Esophagus squamous epithelium (tissue), 5 donors: ENCODE data around the gene VSX1. TPM values are rescaled to one million over a fixed set of nuclear protein-coding genes. Genes with fewer than 3 reads are reported as not detected.

Source experiments
- DNase-seq: peaks from one replicate; lab custom pipeline; 2025; lab: John Stamatoyannopoulos, UW
- H3K27ac ChIP-seq, 4 donors: fragments of 200-600 bp; sonication (generic); one replicate each; pipeline ENCODE4 v1.5.1; 2016 to 2019; ENCODE audit warnings: mild to moderate bottlenecking in 1 of 4
- H3K27me3 ChIP-seq, 4 donors: fragments of 200-600 bp; sonication (generic); 1 replicate in 3 of 4; 2 replicates in 1 of 4; pipeline versions ENCODE4 v1.5.1 to v1.6.0; 2017 to 2021; ENCODE audit warnings: antibody characterized with exemption in 1 of 4
- H3K36me3 ChIP-seq, 3 donors: fragments of 200-600 bp; sonication (generic); one replicate each; pipeline ENCODE4 v1.5.1; 2016 to 2019
- H3K4me1 ChIP-seq, 3 donors: fragments of 200-600 bp; sonication (generic); one replicate each; pipeline ENCODE4 v1.5.1; 2017 to 2019
- H3K4me3 ChIP-seq, 4 donors: fragments of 200-600 bp; sonication (generic); 1 replicate in 3 of 4; 2 replicates in 1 of 4; pipeline ENCODE4 v1.5.1; 2016 to 2019; ENCODE audit warnings: mild to moderate bottlenecking in 2 of 4, moderate library complexity in 1 of 4
- H3K9me3 ChIP-seq, 3 donors: fragments of 200-600 bp; sonication (generic); one replicate each; pipeline ENCODE4 v1.5.1; 2016 to 2019
- CTCF ChIP-seq, 6 experiments: fragments of 450-650 bp in 4 of 6; fragments of 200-600 bp in 2 of 6; sonication (generic) in 2 of 6; IDR thresholded peaks; one replicate each; pipeline ENCODE4 v1.5.1; 2016 to 2019; ENCODE audit warnings: antibody characterized with exemption in 6 of 6, mild to moderate bottlenecking in 4 of 6, moderate library complexity in 4 of 6
- POLR2A ChIP-seq, 4 donors: fragments of 450-650 bp; IDR thresholded peaks; one replicate each; pipeline ENCODE4 v1.6.1; 2017; ENCODE audit warnings: antibody characterized with exemption in 4 of 4, mild to moderate bottlenecking in 4 of 4, moderate library complexity in 3 of 4
- WGBS, 2 donors: methylation state at CpG; one replicate each; pipeline ENCODE4 v1.1.5; 2018; 5-methylcytosine and 5-hydroxymethylcytosine counted together
- intact Hi-C: fragments of 100-400 bp; cut with DNase I; formaldehyde crosslinking; loops from one replicate; pipeline ENCODE4 v1.15.0; 2022
- total RNA-seq, 4 donors: library from RNA; depleted of rRNA; stranded (reverse); fragments of >200 nt; gene quantifications; one replicate each; pipeline ENCODE4 v1.1.0, GENCODE V29; 2016
- donor health status: DM: yes; HTN: yes; CAD: no.

The VSX1 gene
- total RNA-seq, 4 donors from 2014 or later = not detected

DNA sequence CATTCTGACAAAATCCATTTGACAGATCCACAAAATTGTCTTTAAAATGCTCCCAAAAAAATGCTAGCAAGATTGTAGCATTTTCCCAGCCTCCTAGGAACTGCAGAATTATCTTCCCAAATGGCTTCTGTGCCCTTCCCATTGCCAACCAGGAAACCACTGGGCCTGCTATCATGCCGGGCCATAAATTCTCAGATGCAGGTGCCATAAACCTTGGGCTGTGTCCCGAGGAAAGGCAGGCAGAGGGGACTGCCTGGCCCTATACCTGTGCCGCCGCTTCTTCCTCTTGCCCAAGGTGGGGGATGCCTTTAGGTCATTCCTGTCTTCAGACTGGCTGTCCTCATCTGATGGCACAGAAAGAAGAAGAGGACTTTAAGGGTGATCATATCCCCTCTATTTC, 2.8 kb downstream of the VSX1 start:
- intact Hi-C loops = loop anchor here (10.0 kb wide), 1 partner anchor 96 kb away; no protein-coding TSS in a partner anchor
- peaks cover 6 to 98% (median 44%) of the 10 kb centered on the region in 4 donors for H3K27me3 ChIP-seq
- H3K27ac ChIP-seq = no peak overlapping the region
- no peaks in the 10 kb centered on the region for H3K9me3 ChIP-seq
- DNase-seq = no peak
- TF ChIP-seq POLR2A (IDR thresholded peaks at IDR 0.05) (no peak), CTCF (IDR thresholded peaks at IDR 0.05) (no peak)
- H3K36me3 ChIP-seq = no peaks in the 10 kb centered on the region
- no peak overlapping the region for H3K4me3 ChIP-seq
- H3K4me1 ChIP-seq = peaks cover 16 to 44% (median 22%) of the 10 kb centered on the region in 3 donors
- 69 to 82% methylated on average over 4 of the region's 4 CpGs for WGBS, 2 donors

DNA sequence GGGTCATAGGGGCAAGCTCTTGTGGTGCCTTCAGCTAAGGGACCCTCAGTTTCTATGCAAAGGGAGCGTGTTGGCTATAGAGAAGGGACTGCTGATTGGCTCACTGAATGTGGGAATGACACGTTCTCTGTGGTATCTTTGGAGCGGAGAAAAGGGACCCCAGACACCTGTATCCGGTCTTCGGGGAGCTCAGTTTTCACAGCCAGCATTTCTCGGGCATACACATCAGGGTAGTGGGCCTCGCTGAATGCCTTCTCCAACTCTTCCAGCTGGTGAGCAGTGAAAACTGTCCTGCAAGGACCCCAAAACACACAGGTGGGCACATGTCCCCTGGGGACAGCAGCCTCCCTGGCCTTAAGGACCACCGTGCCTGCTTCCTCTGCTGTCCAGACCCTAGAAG, 3.3 kb downstream of the VSX1 start:
- WGBS, 2 donors = 83% methylated on average over 5 to 8 of the region's 8 CpGs
- intact Hi-C loops = loop anchor here (10.0 kb wide), 1 partner anchor 96 kb away; no protein-coding TSS in a partner anchor
- peaks cover 1 to 97% (median 41%) of the 10 kb centered on the region in 4 donors for H3K27me3 ChIP-seq

GRCh38 chr20:25077610-25078169, 4.3 kb downstream of the VSX1 start:
- DNase-seq = no peak
- Histone ChIP-seq H3K4me1 (peaks cover 10 to 31% (median 14%) of the 10 kb centered on the region in 3 donors), H3K4me3 (peak overlapping the region in 3 of 4 donors; percentile 27 to 52 (median 31)), H3K36me3 (no peaks in the 10 kb centered on the region), H3K9me3 (no peaks in the 10 kb centered on the region), H3K27ac (no peak overlapping the region), H3K27me3 (peaks cover 0 to 95% (median 36%) of the 10 kb centered on the region in 4 donors)
- TF ChIP-seq CTCF (IDR thresholded peaks at IDR 0.05) (no peak), POLR2A (IDR thresholded peaks at IDR 0.05) (no peak)
- 1 to 15% methylated on average over 10 to 17 of the region's 38 CpGs for WGBS, 2 donors
- intact Hi-C loops = loop anchor here (10.0 kb wide), 1 partner anchor 97 kb away; no protein-coding TSS in a partner anchor

More for the DNA sequence above, 3.3 kb downstream of the VSX1 start:
- Histone ChIP-seq H3K4me1 (peaks cover 11 to 39% (median 17%) of the 10 kb centered on the region in 3 donors), H3K4me3 (no peak overlapping the region), H3K36me3 (no peaks in the 10 kb centered on the region), H3K9me3 (no peaks in the 10 kb centered on the region), H3K27ac (no peak overlapping the region)
- TF ChIP-seq POLR2A (IDR thresholded peaks at IDR 0.05) (no peak), CTCF (IDR thresholded peaks at IDR 0.05) (no peak)
- DNase-seq = no peak

DNA sequence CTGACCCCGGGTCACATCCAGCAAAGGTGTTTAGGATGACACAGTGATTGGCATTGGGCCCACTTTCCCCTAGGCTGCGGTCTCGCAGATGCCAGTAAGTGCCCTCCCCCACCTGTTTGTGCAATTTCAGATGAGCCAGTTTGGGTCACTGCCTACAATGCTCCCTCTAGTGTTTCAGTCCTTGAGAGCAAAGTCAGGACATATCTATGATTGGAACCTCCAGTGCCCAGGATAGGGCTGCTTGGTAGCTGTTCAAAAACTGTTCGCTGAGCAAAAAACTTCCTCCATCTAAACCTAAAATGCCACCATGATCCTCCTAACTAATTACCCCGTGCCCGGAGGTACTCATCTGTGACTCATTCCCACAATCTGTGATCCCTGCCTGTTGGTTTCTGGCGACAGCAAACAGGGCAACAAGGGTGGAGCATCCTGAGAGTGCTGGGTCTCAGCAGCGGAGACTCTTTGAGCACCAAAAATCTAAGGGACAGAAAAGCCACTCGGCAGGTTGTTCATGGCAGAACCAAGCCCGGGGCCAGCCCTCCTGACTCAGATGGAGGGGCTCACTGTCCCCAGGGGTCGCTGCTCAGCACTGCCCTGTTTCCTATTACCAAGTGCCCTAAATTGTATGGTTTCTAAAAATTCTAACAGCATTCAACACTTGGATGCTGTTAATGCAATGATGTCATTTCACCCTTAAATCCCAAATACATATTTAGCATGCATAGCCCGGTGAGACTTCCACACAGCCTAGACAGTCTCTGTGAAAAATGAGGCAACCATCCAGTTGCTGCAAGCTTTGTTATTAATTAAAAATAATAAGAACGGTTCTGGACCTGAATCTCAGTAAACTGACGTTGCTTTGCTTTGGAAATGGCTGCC, 5.0 kb downstream of the VSX1 start:
- Histone ChIP-seq H3K4me1 (peaks cover 10 to 29% (median 14%) of the 10 kb centered on the region in 3 donors), H3K36me3 (no peaks in the 10 kb centered on the region), H3K27me3 (peaks cover 0 to 95% (median 30%) of the 10 kb centered on the region in 4 donors), H3K9me3 (no peaks in the 10 kb centered on the region), H3K4me3 (peak overlapping the region in 3 of 4 donors; percentile 27 to 52 (median 31)), H3K27ac (no peak overlapping the region)
- 20 to 23% methylated on average over 14 of the region's 14 CpGs for WGBS, 2 donors
- TF ChIP-seq CTCF (IDR thresholded peaks at IDR 0.05) (peak in 4 of 6 experiments; percentile 13 to 31 (median 19)), POLR2A (IDR thresholded peaks at IDR 0.05) (no peak)
- intact Hi-C loops = loop anchor here (10.0 kb wide), 1 partner anchor 98 kb away; no protein-coding TSS in a partner anchor
- DNase-seq = no peak
